HEK293 (cell line): ENCODE data around the gene IFI27L1.

Experiments used
- CTCF ChIP-seq: fragments of 450-650 bp; formaldehyde crosslinking; IDR thresholded peaks from 2 replicates; pipeline ENCODE4 v1.5.1; 2016; ENCODE audit warnings: missing biosample characterization, missing genetic modification characterization
- KLF9 ChIP-seq: fragments of 450-650 bp; formaldehyde crosslinking; IDR thresholded peaks from 2 replicates; pipeline ENCODE4 v1.5.1; 2016; ENCODE audit warnings: missing biosample characterization, missing genetic modification characterization, low read depth
- RBAK ChIP-seq: fragments of 450-650 bp; formaldehyde crosslinking; IDR thresholded peaks from 2 replicates; pipeline ENCODE4 v1.5.1; 2016; ENCODE audit warnings: missing biosample characterization, missing genetic modification characterization
- ZFP3 ChIP-seq: fragments of 450-650 bp; formaldehyde crosslinking; IDR thresholded peaks from 2 replicates; pipeline ENCODE4 v1.5.1; 2016; ENCODE audit warnings: low read depth, missing biosample characterization, missing genetic modification characterization
- ZNF24 ChIP-seq: fragments of 450-650 bp; formaldehyde crosslinking; IDR thresholded peaks from 2 replicates; pipeline ENCODE4 v1.5.1; 2016; ENCODE audit warnings: missing biosample characterization, missing genetic modification characterization
- ZNF280C ChIP-seq: fragments of 450-650 bp; formaldehyde crosslinking; IDR thresholded peaks from 2 replicates; pipeline ENCODE4 v1.5.1; 2016; ENCODE audit warnings: missing biosample characterization, missing genetic modification characterization
- ZSCAN16 ChIP-seq: fragments of 450-650 bp; formaldehyde crosslinking; IDR thresholded peaks from 2 replicates; pipeline ENCODE4 v1.5.1; 2016; ENCODE audit warnings: missing biosample characterization, missing genetic modification characterization
- TF ChIP-seq, protein P1 (sequence below): fragments of 450-650 bp; formaldehyde crosslinking; IDR thresholded peaks from 2 replicates; pipeline ENCODE4 v1.5.1; 2016; ENCODE audit warnings: missing biosample characterization, missing genetic modification characterization, low read depth

GRCh38 chr14:94046696-94047250, 34.3 kb upstream of the IFI27L1 start:
- TF ChIP-seq ZFP3 (no peak), ZNF24 (tag by site-specific recombination) (no peak), ZSCAN16 (tag by site-specific recombination) (no peak), ZNF280C (tag by site-specific recombination) (no peak), KLF9 (no peak), RBAK (no peak), CTCF (tag by site-specific recombination) (no peak)
- TF ChIP-seq, protein P1, sequence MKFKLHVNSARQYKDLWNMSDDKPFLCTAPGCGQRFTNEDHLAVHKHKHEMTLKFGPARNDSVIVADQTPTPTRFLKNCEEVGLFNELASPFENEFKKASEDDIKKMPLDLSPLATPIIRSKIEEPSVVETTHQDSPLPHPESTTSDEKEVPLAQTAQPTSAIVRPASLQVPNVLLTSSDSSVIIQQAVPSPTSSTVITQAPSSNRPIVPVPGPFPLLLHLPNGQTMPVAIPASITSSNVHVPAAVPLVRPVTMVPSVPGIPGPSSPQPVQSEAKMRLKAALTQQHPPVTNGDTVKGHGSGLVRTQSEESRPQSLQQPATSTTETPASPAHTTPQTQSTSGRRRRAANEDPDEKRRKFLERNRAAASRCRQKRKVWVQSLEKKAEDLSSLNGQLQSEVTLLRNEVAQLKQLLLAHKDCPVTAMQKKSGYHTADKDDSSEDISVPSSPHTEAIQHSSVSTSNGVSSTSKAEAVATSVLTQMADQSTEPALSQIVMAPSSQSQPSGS (tag by site-specific recombination) = no peak
